Stimulated activated CD4-positive, alpha-beta T cell treated with anti-CD3 and anti-CD28 coated beads, Interleukin-4, amount 100 ng/mL, for 4 hours (primary cell): ENCODE results near the gene CLTCL1.

Experiments
- DNase-seq, 2 experiments: peaks; one replicate each; pipeline ENCODE4 v3.0.0-alpha.2; 2020

The CLTCL1 gene

DNA sequence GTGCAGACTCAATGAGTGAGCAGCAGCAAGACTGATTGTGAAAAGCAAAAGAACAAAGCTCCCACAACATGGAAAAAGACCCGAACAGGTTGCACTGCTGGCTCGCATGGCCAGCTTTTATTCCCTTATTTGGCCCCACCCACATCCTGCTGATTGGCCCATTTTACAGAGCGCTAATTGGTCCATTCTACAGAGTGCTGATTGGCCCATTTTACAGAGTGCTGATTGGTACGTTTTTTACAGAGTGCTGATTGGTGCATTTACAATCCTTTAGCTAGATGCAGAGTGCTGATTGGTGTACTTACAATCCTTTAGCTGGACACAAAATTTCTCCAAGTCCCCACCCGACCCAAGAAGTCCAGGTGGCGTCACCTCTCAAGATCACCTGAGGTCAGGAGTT lies 97.6 kb downstream of the CLTCL1 start:
- no peak for DNase-seq

- no peak for DNase-seq
Observed at GRCh38 chr22:19187716-19188563, 103.6 kb downstream of the CLTCL1 start.

- no peak for DNase-seq
Observed at GRCh38 chr22:19184276-19184997, 107.1 kb downstream of the CLTCL1 start.

DNA sequence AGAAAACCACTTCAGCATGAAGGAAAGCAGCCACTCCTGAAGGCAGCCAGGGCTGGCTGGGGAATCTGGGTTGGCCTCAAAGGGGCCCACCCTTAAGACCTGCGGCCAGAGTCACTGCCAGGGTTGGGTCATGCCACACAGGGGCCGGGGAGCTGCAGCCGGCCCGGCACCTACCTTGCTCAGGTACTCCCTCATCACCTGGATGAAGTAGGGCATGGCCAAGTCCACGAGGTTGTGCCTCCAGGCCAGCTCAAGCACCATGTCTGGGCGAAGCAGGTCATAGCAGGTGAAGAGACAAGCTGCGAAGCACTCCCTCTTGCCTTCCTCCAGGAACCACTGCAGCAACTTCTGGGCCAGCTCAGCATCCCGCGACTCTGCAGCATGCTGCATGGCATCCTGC lies 108.3 kb downstream of the CLTCL1 start:
- DNase-seq: no peak

DNA sequence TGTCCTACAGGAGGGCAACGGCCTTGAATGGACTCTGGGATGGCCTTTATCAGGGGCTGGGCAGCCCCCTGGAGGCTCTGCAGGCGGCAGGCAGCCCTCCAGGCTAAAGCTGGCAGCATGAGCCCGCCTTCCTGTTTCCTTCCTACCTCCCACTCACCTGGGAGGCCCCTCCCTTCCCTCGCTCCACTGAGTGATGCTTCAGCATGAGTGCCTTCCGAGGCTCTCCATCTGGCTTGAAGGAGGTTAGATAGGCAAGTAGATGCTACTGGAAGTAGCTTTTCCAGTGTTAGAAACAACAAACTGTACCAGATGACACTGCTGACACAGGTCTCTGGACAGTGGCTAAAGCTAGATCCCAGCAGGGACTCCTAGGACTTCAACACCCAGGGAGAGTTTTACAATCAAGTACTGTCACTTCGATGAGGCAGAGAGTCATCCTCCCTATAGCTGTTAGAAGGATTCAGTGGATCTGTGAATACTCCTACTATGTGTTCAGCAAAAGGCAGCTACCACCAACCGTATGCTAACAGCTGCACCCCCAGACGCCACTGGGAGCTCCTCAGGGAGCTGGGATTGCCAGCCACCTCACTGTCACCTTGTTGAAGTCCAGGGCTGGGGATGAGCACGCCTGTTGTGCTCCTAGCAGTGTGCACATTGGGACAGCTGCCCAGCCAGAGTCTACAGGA lies 108.9 kb downstream of the CLTCL1 start:
- DNase-seq: peak in 1 of 2 experiments; percentile 35

DNA sequence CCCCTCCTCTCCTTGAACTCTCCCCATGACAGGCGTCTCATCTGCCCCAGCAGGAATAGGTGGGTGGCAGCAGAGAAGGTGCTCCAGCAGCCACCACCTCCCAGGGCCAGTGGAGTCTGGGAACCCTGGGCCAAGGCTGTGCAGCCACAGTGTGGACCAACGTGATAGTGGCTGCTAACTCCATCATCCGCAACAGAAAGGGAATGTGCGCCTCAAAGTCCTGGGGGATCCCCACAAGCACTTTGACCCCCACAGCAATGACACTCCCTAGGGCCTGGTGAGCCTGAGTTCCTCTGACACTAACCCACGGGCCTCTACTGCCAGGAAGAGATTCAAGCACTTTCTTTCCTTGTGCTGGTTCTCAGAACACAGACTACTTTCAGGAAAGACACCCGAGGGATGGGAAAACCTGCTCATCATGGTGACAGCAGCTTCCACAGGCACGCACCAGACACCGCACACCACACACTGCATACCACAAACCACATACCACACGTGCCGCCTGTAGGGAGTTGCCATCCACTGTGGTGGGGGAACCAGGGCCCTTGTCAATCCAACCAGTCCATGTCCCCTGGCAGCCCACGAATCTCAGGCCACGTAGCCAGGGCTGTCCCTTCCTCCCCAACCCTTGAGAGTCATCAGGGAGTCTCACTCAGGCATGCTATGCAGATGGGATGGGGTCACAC lies 109.6 kb downstream of the CLTCL1 start:
- DNase-seq: peak in 1 of 2 experiments; percentile 27

DNA sequence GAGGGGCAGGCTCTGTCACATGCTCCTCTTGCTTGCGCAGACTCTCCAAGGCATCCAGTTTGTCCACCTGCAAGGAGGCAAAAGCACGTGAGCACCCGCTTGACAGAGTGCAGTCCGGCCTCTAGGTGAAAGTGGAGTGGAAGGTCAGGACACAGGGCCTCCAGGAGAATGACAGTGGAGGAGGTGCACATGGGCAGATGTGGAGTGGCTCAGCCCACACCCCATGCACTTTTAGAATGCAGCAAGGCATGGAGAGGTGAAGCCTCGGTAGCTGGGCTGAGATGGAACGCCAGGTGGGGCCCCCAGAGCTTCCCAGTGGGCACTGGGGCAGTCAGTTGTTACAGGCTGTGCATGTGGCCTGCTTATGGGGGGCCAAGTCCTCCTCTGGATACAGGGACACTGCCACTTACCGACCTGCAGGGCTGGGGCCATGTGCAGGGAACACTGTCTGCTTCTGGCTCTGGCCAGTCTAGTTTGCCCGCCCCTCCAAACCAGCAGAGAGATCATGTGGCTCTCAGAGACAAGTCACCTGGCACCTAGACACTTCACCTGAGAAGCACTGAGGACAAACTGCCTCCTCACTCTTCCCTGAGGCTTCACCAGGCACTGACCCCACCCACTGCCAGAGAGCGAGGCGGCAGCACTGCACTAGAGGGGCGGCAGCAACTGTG lies 110.6 kb downstream of the CLTCL1 start:
- no peak for DNase-seq

DNA sequence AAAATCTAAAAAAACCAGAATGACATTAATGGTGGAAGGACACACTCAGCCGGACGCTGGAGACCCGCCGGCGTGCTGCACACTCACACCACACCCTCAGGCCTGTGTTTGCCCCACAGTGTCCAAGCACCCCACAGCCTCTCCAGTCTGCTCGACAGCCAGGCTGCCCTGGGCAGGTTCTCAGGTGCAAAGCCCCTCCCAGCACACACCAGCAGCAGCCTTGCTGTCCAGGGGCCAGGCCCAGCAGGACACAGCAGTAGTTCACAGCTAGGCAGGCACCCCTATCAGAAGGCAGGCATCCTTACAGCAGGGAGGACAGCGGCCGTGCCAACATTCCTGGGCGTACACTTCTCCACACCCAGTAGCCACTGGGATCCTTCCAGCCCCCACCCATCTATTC lies 111.3 kb downstream of the CLTCL1 start:
- no peak for DNase-seq

- DNase-seq: no peak
Observed at GRCh38 chr22:19179497-19180048, 111.9 kb downstream of the CLTCL1 start.

- peak; percentile 82 to 93 for DNase-seq
Observed at GRCh38 chr22:19178657-19179496, 112.6 kb downstream of the CLTCL1 start, which contains the start of gene SLC25A1. TSS of gene SLC25A1 (minus strand) at chr22:19178736. CDS start at chr22:19178673, 63 bp downstream.

DNA sequence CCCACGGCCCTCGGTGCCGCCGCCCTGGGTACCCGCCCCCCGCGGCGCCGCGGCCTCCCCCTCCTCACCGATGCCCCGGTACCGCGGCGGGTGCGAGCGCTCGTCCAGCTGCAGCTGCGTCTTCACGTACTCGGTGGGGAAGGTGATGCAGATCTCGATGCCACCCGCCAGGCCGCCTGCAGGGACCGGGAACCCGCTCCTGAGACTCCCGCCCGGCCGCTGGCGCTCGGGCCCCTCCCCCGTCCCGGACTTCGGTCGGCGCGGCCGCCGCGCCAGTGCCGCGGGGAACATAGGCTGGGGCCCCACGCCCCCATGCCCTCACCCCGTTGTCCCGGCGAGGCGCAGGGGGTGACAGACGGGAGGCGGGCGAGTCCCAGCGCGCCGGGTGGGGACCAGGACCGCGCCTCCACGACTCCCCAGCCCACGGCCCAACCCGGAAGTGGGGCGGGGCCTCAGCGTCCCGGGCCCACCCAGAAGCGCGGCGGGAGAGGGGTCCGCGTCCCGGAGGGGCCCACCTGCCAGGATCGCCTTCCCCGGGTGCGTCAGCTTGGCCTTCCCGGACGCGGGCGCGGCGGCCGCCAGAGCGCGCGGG lies 113.4 kb downstream of the CLTCL1 start:
- peak; percentile 37 to 51 for DNase-seq

DNA sequence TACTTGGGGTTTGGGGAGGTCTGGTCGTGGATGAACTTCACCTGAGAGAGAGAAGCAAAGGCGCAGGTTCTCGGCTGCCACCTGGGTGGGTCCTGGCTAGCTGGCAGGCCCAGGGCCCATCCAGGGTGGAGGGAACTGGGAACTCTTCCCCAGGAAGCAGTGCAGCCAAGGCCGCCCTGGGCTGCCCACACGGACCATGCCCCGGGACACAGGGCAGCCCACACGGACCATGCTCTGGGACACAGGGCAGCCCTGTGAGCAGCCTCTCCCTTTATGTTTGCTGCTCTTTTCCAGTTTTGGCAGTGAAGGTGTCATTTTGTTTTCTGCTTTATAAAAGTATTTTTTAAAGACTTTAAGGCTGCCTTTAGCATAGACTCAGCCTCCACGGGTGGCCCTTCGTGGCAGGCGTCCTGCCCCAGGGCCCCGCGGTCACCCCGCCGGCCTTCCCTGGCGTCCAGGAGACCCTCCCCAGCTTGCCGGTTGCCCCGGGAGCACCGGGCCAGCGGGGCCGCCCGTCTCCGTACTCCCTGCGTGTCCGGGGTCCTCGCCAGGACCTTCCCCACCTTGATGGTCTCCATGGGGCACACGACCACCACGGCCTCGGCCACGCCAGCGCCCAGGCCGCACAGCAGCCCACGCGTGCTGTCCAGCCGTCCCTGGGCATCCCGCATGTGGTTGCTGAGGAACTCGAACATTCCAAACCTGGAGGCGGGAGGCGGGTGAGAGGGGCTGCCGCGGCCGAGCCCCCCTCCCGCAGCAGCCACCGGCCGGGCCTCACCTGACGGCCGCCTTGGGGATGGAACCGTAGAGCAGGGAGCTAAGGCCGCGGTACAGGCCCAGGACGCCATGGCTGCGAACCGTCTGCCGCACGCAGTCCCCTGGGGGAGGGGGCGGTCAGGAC lies 114.1 kb downstream of the CLTCL1 start:
- DNase-seq: no peak

DNA sequence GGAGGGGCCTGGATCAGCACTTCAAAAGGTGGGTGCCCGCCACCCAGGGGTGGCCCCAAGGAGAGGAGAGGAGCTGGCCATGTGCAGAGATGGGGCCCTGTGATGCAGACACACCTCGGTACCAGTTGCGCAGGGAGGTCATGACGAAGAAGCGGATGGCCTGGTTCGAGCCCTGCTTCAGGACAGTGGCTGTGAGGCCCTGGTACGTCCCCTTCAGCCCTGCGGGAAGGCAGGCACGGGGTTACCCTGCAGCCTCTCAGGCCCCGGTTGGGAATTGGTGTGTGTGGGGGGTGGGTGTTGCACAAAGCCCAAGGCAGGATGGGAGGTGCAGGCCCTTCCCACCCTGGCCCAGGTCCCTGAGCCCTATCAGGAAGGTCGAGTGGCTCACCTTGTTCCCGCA lies 114.8 kb downstream of the CLTCL1 start:
- DNase-seq: no peak

DNA sequence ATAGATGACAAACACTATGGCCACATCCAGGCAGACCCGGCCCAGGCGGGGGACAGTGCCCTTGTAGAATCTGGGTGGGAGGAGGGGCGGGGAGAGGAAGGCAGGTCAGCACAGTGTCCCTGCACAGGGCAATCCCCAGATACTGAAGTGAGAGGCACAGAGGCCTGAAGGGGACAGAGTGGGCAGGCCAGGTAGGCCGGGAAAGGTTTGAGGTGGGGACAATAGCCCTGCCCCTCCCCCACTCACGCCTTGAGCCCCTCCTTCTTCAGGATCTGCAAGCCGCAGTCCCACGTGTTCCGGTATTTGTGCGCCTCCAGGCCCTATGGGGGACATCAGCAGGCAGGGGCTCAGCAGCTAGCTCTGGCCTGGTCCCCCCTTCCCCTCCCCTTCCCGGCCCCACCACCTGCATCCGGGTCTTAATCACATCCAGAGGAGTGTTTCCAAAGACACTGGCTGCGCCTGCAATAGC lies 115.3 kb downstream of the CLTCL1 start:
- DNase-seq: no peak

DNA sequence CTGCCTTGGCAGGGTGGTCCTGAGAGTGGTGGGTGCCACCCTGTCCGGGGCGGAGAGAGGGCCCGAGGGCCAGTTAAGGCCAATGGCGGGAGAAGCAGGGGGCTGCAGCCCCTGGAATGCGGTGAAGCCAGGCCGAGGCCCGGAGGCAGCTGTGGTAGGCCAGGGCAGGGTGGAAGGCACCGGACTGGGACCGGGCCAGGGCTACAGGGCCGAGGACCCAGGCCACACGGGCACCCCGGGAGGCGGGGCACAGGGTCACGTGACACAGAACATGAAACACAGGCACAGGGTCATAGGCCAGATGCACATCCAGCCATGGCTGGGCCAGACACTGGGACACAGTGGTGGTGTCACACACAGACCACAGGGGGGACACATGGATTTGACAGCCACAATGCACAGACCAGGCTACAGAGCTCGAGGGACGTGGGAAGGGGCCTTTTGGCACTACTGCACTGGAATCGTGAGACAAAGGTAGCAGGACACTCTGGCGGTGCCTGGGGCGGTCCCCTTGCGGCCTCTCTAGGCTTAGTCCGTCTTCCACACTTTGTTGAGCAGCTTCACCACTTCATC lies 115.8 kb downstream of the CLTCL1 start:
- no peak for DNase-seq

DNA sequence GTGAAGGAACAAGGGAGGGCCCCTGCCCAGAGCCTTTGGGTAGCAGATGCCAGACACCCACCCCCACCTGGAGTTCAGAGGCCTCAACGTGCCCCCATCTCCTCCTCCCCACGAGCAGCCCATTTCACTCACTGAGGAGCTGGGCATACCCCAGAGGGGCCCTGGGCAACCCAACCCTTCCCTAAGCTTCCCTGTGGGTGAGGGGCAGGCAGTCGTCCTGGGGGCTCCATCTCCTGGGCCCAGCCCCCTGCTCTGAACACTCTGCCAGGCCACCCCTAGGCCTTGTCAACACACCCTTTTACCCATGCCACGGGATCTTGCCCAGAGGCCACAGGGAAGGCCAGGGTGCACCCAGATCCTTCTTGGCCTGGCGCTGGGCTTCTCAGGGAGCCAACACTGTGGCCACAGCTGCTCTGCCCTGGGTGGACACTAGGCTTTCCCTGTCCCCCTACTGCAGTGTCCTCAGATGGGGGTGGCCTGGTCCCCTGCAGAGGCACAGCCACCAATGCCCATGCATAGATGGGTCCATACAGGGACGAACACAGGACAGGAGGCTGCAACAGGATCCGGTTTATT lies 116.4 kb downstream of the CLTCL1 start:
- DNase-seq: no peak

- no peak for DNase-seq
Observed at GRCh38 chr22:19174106-19175025, 117.2 kb downstream of the CLTCL1 start.
